Upper lobe of left lung (tissue), 4 donors: ENCODE data around the gene SLC12A8.

Source experiments
- EP300 ChIP-seq, 4 donors: sonication (generic); formaldehyde crosslinking; IDR thresholded peaks; one replicate each; pipeline ENCODE4 v1.5.1; 2017; ENCODE audit warnings: antibody characterized with exemption in 4 of 4, control low read depth in 2 of 4
- POLR2A ChIP-seq, 4 donors: fragments of 450-650 bp; IDR thresholded peaks; one replicate each; pipeline ENCODE4 v1.5.1; 2016 to 2017; ENCODE audit warnings: antibody characterized with exemption in 4 of 4, mild to moderate bottlenecking in 2 of 4
- POLR2AphosphoS5 ChIP-seq, 2 donors: sonication (generic); formaldehyde crosslinking; IDR thresholded peaks; one replicate each; pipeline ENCODE4 v1.5.1; 2017; ENCODE audit warnings: antibody characterized with exemption in 2 of 2
- TF ChIP-seq, protein P1 (sequence below), 6 experiments: fragments of 450-650 bp in 4 of 6; fragments of 200-600 bp in 2 of 6; sonication (generic) in 2 of 6; IDR thresholded peaks; one replicate each; pipeline ENCODE4 v1.5.1; 2016 to 2019; ENCODE audit warnings: antibody characterized with exemption in 6 of 6

DNA sequence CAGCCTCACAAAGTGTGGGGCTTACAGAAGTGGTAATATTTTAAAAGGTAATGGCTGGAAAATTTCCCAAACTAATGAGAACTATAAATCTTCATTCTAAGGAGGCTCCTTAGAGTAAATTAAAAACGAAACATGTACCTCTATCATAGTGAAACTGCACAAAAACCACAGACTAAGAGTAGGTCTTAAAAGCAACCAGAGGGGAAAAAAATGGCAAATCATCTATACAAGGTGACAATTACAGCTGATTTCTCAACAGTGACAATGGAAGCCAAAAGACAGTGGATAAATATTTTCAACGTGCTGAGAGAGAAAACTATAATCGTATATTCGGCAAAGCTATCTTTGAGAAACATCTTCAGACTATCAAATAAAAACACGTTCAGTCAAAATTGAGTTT is 177.3 kb downstream of the SLC12A8 start:
- TF ChIP-seq, protein P1, sequence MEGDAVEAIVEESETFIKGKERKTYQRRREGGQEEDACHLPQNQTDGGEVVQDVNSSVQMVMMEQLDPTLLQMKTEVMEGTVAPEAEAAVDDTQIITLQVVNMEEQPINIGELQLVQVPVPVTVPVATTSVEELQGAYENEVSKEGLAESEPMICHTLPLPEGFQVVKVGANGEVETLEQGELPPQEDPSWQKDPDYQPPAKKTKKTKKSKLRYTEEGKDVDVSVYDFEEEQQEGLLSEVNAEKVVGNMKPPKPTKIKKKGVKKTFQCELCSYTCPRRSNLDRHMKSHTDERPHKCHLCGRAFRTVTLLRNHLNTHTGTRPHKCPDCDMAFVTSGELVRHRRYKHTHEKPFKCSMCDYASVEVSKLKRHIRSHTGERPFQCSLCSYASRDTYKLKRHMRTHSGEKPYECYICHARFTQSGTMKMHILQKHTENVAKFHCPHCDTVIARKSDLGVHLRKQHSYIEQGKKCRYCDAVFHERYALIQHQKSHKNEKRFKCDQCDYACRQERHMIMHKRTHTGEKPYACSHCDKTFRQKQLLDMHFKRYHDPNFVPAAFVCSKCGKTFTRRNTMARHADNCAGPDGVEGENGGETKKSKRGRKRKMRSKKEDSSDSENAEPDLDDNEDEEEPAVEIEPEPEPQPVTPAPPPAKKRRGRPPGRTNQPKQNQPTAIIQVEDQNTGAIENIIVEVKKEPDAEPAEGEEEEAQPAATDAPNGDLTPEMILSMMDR (IDR thresholded peaks at IDR 0.05) = no peak
- TF ChIP-seq POLR2A (IDR thresholded peaks at IDR 0.05) = no peak
- TF ChIP-seq POLR2AphosphoS5 (IDR thresholded peaks at IDR 0.05) = no peak
- TF ChIP-seq EP300 (IDR thresholded peaks at IDR 0.05) = no peak
